PC-3 (cell line): ENCODE data around the gene ZNF764.

ENCODE experiments used
- CTCF ChIP-seq: fragments of 300-600 bp; sonication (generic); conservative IDR thresholded peaks from 2 replicates; pipeline ENCODE4 v1.5.1; 2017; ENCODE audit warnings: antibody characterized with exemption, low read depth, mild to moderate bottlenecking, low read length
- EZH2phosphoT487 ChIP-seq: fragments of 300-600 bp; sonication (generic); IDR thresholded peaks from 2 replicates; pipeline ENCODE4 v1.6.1; 2018; ENCODE audit warnings: mild to moderate bottlenecking, antibody characterized with exemption, low read length, borderline replicate concordance

DNA sequence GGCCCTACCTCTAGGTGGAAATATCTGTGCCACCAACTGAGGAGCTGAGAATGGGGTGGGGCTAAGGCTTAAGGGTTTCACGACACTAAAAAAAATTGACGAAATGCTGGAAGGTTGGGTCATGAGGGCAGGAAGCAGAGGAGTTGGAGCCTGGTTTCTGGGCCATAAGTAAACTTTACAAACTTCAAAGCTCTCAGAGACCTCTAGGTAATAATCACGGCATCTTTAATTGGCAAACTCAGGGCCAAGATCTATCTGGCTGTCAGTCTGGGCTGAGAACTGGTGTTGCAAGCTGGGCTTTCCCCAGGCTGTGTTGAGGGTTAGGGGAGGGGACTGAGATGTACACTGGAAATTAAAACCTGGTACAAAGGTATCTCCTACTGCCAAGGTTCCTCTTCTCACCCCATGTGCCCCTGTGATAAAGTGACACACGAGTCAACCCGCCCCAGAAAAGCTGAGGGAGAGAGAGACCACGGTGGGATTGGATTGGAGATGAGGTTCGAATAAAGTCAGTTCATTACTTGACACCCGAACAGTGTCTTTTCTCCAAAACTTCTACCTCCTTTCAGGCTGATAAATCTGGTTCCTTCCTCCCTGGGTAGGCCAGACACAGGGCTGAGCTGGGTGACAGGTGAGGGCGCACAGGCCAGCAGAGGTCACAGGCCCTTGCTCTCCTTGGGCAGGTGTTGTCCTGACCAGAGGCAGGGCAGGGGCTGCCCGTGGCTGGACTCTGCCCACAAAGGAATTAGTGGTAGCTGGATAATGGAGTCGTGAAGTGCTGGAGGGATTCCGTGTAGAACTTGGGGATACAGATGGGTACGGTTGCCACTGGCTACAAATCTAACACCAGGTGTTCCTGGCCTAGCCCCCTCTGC is 27.8 kb downstream of the ZNF764 start:
- TF ChIP-seq CTCF, result no peak
- no peak for TF ChIP-seq EZH2phosphoT487
